ENCODE measurements around the gene GPBAR1. TPM values are rescaled to one million over a fixed set of nuclear protein-coding genes. Genes with fewer than 3 reads are reported as not detected.

Gene GPBAR1
- total RNA-seq, 1 experiment from 2014 or later, result not detected

DNA sequence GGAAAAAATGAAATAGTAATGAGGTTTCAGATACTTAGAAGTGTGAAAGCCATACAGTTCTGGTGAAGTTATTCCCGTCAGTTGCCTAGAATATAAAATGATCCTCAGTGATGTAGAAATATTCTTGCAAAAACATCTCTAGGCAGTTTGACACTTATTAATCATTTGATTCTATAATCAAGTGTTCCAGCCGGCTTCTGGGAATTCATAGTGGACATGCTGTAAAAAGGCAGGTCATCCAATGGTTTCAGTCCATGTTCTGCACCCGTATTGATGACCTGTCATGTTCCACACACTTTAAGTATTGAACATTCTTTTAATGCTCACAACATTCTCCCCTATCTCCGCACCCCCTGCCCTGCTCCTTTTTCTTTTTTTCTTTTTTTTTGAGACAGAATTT lies 24.0 kb upstream of the GPBAR1 start:
- no peak for DNase-seq (ENCODE audit: low spot score)

DNA sequence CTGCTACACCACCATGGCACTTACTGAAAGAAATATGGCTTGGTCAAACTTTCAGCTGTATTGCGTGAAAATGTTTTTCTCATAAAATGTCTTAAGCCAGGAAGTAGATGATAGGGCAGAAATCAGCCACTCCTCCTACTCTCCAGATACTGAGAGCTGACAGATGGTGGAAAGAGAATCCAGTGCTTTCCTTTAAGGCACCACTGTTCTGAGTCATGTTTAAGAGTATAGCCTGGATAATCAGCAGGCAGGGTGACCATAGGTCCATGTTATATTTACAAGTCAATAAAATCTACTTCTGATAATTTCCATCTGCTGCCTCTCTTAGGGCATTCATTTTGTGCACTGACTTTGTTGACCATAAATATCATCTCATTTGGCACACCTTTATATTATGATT lies 21.9 kb upstream of the GPBAR1 start:
- DNase-seq (ENCODE audit: low spot score), result no peak
- in situ Hi-C loops (cut with HindIII; ENCODE audit: low sequenced_read_pairs), result no loop called here

More for the DNA sequence above, 24.0 kb upstream of the GPBAR1 start:
- in situ Hi-C loops (cut with HindIII; ENCODE audit: low sequenced_read_pairs), result no loop called here

DNA sequence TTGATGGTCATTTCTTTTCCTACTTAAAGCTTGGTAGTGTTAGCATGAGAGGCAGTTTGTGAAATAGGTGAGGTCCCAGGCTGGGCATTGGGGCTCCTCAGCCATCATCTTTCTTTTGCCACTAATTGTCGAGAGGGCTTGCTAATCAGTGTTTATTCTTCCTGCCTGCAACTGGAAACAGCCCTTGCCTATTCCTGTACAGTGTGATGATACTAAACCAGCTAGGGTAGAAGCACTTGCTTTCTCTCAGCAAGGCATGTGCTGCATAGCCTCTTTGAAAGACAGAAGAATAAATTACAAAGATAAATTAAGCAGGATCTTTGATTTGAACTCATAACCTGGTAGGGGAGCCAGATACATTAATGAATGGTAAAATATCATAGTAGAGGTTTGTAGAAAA lies 16.6 kb upstream of the GPBAR1 start:
- in situ Hi-C loops (cut with HindIII; ENCODE audit: low sequenced_read_pairs), result no loop called here
- no peak for DNase-seq (ENCODE audit: low spot score)

DNA sequence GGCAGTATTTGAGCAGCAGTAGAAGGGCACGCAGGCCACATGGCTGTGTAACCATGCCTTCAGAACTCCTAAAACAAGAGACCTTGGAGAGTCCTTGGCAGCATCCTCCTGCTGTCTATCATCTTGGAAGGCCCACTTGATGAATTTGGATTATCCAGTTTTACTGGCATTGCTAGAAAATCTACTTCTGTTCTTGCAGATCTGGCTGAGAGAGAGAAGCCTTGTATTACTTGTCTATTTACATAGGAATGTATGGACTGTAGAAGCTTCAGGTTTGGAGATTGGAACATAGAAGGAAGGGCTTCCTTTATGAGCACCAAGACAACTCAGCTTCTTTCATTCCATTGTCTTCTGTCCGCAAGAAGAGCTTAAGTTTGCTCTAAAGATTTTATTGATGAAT lies 16.1 kb upstream of the GPBAR1 start:
- in situ Hi-C loops (cut with HindIII; ENCODE audit: low sequenced_read_pairs), result no loop called here
- DNase-seq (ENCODE audit: low spot score), result no peak

DNA sequence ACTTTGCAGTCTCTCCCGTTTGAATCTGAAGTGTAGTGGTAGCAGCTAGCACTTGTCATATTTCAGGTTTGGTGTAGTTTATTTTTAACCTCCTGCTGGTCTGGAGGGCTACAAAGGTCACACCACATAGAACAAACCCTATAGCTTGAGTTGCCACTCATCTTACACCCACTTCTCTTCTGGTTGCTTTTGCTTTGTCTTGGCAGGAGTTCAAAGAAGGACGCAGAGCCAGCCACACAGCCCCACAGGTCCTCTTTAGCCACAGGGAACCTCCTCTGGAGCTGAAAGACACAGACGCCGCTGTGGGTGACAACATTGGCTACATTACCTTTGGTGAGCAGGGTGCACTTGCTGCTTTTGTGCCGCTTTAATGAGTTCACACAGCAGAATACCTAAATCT lies 15.6 kb upstream of the GPBAR1 start:
- no peak for DNase-seq (ENCODE audit: low spot score)
- in situ Hi-C loops (cut with HindIII; ENCODE audit: low sequenced_read_pairs), result no loop called here

DNA sequence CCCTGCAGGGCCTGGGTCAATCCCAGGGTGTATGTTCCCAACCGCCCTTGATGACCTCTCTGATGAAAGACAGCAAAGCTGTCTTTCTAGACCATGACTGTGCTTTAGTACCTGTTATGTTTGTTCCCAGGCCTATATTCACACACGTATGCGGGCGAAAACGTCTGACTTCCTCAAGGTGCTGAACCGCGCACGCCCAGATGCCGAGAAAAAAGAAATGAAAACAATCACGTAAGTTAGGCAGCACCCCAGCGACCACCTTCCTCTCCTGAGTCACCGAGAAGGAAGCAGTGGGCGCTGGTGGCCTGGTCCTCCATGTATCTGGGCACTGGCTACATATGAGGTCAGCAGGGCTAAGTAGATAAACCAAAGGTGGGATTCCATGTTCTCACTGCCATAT lies 11.1 kb upstream of the GPBAR1 start:
- in situ Hi-C loops (cut with HindIII; ENCODE audit: low sequenced_read_pairs), result no loop called here
- DNase-seq (ENCODE audit: low spot score), result no peak

DNA sequence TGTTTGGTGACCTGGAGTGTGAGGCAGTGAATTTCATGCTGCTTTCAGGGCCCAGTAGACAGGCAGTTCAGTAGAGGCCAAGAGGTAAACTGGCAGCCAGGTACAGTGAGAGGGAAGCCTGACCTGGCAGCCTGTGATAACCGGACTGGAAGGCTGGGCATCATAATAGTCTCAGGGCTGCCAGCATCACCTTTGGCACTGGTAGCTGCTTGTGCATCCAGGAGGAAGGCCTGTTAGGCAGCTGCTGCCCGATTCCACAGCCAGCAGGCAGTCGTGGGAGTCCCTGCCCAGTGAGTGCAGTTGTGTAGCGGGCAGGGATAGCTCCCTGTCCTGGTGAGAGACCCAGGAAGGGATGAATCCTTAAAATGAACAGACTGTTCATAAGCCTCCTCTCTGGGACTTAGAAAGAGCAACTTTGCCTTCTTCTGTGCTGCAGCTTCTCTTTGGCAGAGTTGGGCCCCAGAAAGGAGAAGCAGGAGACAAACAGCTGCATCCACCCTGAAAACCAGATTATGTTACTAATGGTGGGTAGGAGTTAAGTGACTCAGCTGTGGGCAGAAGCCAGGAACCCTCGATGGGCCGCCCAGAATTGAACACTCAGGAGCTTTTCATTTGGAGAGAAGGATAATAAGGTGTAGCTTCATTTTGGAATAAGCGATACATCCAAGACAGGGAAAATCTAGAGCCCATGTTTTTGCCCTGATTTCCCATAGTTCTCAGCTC lies 8.1 kb upstream of the GPBAR1 start:
- DNase-seq (ENCODE audit: low spot score), result peak; percentile 77
- in situ Hi-C loops (cut with HindIII; ENCODE audit: low sequenced_read_pairs), result no loop called here

DNA sequence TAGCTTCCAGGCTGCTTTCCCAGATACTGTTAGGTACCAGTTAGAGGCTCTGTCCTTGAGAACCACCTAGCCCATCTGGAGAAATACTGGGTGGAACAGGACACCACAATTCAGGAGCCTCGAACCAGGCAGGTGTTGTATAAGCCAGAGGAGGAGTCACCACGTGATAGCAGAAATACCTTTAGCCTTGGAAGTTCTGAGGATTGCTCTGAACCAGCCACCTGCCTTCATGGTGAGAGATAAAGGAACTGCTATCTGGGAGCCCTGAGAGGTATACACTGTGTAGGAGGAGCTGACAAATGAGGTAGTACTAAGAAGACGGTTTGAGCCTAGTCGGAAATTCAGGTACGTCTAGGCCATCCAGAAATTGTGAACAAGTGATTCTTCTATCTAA lies 7.6 kb upstream of the GPBAR1 start:
- in situ Hi-C loops (cut with HindIII; ENCODE audit: low sequenced_read_pairs), result no loop called here
- DNase-seq (ENCODE audit: low spot score), result no peak

DNA sequence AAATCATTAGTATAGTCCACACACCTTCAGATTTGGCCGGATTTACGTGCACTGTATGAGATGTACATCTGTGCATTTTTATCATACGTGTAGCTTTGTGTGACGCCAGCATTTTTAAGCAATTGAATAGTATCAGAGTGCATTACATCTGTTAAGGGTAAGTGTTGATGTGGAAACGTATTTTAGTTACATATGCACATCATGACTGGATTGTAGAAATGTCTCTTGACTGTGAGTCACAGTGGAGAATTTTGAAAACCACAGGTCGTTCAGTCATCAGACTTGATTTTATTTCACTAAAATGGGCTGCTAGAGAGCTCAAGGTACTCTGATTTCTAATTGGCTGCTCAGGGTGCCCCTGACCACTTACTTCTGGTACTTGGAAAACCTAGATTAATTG lies 5.4 kb upstream of the GPBAR1 start:
- DNase-seq (ENCODE audit: low spot score), result no peak
- in situ Hi-C loops (cut with HindIII; ENCODE audit: low sequenced_read_pairs), result no loop called here

DNA sequence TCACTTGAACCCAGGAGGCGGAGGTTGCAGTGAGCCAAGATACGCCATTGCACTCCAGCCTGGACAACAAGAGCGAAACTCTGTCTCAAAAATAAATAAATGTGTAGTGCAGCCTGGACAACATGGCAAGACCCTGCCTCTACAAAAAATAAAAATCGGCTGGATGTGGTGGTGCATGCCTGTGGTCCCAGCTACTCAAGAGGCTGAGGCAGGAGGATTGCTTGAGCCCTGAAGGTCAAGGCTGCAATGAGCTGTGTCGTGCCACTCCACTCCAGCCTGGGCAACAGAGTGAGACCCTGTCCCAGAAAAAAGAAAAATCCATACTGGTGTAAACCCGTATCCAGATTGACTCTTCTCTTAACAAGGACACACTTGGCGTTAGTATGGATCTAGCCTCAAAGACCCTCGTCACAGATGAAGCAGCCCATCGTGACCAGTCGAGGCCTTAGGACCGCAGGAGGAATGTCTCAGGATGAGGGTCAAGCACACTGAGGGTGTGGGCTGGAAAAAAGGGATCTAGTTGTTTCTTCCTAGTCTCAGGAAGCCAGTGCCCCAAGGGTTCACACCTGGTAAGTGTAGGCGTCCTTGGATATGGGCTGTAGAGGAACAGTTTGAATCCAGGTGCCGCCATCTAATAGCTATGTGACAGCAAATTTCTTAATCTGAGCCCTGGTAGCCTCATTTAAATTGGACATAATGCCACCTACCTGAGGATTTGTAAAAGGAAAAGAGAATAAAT lies 4.0 kb upstream of the GPBAR1 start:
- in situ Hi-C loops (cut with HindIII; ENCODE audit: low sequenced_read_pairs), result no loop called here
- no peak for DNase-seq (ENCODE audit: low spot score)

DNA sequence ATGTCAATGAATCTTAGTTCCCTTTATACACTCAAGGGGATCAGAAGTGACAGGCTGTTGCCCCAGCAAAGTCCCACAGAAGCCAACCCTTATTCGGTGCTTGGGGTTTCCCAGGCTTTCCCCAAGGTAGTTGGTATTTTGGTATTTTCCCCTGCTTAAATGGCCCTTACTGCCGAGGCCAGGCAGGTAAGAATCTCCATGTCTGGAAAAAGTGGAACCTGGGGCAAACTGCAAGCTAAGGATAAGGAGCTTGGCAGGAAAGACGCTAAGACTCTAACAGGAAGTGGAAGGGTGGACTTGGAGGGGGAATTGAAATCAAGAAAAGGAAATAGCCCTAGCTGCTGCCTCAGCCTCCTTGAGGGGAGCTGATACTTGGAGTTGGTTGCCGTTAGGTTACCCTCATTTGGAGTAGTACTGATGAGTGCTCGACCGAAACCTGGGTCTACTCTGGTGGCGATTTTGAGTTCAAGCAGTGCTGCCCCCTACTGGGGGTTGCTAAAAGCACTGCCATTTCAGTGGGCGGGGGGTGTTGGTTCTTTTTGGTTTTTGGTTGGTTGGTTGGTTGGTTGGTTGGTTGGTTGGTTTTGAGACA lies 3.3 kb upstream of the GPBAR1 start:
- in situ Hi-C loops (cut with HindIII; ENCODE audit: low sequenced_read_pairs), result no loop called here
- DNase-seq (ENCODE audit: low spot score), result peak; percentile 8

DNA sequence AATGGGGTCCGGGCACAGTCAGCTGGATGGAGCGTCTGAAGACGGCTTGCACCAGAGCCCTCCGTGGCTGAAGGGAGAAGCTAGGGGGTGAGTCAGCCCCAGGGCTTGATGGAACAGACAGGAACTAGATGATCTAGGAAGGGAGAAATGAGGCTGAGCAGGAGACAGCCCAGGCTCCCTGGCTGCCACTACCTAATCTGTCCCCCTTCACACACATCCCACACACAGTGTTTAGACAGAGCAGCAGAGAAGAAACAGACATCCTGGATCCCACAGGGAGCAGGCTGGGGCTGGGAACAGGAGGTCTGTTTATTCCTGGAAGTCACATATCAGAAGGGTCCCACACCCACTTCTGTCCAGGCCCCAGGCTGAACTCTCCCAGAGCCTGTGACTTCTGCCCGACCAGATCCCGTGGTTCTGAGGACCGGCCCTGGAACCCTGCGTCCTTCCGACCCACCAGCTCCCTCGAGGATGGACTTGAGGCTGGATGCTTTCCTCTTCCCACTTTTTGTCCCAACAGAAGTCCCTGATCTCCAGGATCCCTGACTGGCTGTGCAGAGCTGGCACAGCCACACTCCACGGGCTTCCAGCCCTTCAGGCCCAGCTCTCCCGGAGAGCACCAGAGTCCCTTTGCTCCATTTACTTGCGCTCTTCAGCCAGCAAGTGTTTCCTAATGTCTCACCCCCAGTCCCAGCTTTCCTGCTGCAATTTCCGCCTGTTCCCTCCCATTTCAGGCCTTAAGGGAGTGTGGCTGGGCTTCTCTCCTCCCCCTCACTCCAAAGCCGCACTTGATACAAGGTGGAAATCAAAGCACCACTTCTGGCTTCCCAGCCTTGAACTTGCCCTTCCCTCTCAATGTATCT lies 1.5 kb upstream of the GPBAR1 start:
- DNase-seq (ENCODE audit: low spot score), result no peak
- in situ Hi-C loops (cut with HindIII; ENCODE audit: low sequenced_read_pairs), result no loop called here

DNA sequence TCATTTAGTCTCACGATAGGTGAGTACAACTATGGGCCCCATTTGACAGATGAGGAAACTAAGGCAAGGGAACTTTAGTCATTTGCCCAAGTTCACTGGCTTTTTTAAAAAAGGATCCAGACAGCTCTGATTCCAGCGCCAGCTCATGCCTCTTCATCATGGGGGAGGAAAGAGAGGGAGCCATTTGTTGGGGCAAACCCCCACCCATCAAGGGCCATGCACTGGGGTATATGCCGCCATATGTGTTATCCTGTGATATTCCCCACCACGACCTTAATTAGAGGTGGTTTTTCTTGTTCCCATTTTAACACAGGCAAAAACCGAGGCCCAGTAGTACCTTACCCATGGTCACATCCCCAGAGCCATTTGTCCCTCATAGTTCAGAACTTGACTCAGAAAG lies 649 bp upstream of the GPBAR1 start:
- in situ Hi-C loops (cut with HindIII; ENCODE audit: low sequenced_read_pairs), result no loop called here

DNA sequence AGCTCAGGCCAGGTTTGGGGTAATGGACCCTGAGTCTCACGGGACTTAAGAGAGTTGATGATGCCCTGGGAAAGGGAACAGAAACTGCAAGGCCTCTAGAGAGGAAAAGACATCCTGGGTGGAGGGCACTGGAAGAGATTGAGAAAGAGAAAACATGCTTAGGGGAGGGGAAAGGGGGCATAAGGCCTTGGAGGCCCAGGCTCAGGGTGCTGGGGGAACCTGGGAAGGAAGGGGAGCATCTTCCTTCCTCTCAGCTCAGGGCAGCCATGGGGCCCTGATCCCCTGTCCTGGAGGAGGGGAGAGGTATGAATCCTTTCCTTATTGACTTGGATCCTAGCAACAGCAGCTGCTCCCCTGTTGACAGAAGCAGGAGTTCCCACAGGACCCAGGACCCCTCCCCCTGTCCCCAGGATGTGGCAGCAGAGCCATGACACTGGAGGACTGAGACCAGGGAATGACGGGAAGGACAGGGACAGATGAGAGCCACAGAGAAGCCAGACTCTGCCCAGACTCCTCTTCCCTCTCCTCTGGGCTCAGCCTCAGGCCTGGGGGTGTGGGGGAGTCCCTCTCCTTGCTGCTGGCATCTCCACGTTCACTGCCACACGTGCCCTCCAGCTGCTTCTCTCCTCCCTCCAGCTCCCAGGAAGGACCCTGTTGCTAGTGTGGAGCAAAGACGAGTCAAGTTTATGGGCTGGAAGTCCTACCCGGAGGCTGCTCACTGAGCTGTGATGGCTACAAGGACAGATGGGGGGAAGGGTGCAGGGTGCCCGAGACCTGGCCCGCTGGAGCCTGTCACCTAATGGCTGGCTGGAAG lies 815 bp downstream of the GPBAR1 start:
- no peak for DNase-seq (ENCODE audit: low spot score)
- in situ Hi-C loops (cut with HindIII; ENCODE audit: low sequenced_read_pairs), result no loop called here

More for the DNA sequence above, 649 bp upstream of the GPBAR1 start:
- DNase-seq (ENCODE audit: low spot score), result no peak

DNA sequence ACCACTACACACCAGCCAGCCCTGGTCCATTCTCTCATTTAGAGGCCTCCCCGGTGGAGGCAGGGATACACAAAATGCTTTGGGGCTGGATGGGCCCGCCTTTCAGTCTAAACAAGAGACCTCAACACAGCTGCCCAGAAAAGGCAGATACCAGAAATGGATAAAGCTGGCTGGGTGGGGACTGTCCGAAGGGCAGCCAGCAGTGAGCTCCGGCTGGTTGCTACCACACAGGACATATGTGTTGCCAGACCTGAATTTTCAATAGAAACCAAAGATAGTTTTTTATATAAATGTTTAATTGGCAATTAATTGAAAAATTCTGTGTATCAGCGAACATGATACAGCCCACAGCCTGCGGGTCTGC lies 1.4 kb downstream of the GPBAR1 start:
- in situ Hi-C loops (cut with HindIII; ENCODE audit: low sequenced_read_pairs), result no loop called here
- no peak for DNase-seq (ENCODE audit: low spot score)

DNA sequence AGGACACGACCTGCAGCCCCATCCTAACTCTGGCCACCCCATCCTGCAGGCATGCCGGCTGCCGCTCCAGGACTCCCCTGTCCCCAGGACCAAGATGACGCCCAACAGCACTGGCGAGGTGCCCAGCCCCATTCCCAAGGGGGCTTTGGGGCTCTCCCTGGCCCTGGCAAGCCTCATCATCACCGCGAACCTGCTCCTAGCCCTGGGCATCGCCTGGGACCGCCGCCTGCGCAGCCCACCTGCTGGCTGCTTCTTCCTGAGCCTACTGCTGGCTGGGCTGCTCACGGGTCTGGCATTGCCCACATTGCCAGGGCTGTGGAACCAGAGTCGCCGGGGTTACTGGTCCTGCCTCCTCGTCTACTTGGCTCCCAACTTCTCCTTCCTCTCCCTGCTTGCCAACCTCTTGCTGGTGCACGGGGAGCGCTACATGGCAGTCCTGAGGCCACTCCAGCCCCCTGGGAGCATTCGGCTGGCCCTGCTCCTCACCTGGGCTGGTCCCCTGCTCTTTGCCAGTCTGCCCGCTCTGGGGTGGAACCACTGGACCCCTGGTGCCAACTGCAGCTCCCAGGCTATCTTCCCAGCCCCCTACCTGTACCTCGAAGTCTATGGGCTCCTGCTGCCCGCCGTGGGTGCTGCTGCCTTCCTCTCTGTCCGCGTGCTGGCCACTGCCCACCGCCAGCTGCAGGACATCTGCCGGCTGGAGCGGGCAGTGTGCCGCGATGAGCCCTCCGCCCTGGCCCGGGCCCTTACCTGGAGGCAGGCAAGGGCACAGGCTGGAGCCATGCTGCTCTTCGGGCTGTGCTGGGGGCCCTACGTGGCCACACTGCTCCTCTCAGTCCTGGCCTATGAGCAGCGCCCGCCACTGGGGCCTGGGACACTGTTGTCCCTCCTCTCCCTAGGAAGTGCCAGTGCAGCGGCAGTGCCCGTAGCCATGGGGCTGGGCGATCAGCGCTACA lies 2.1 kb downstream of the GPBAR1 start:
- in situ Hi-C loops (cut with HindIII; ENCODE audit: low sequenced_read_pairs), result no loop called here
- no peak for DNase-seq (ENCODE audit: low spot score)

DNA sequence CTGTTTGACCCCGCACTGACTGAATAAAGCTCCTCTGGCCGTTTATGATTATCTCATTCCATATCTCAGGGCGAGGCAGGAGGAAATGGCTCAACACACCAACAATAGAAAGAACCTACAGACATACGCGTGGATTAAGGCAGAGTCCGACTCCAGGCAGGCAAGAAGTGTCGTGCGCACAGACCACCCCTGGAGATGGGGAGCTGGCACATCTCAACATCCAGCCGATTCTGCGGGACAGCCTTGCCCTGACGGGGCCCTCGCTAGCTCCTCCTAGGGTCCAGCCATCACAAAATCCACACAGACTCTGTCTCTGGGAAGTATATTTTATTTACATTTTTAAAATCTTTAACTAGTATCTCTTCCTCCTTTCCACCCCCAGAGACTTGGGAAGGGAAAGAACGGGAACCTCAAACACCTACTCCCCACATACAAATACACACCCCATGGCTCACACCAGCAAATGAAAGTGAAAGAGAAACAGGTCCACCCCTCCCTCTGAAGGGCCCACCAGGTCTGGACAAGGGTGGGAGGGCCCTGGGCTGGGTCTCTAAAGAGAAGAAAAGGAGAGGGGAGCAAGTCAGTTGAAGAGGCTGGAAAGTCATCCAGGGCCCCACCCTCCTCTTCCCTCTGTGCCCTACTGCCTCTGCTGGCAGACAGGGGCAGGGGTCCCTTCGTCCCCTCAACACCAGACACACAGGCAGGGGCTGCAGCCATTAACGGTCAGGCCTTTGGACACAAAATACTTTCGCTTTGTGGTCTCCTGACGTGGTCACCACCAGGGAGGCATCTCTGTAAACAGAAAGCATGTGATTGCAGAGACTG lies 3.2 kb downstream of the GPBAR1 start:
- no peak for DNase-seq (ENCODE audit: low spot score)
- in situ Hi-C loops (cut with HindIII; ENCODE audit: low sequenced_read_pairs), result no loop called here
